Prostate gland (tissue), 2 donors: Measurements from ENCODE around the gene DLG2. TPM values are rescaled to one million over a fixed set of nuclear protein-coding genes. Genes with fewer than 3 reads are reported as not detected.

Experiments used
- DNase-seq: peaks from one replicate; pipeline ENCODE4 v3.0.0-alpha.2; 2019; ENCODE audit warnings: low spot score
- H3K27ac ChIP-seq, 2 donors: fragments of 200-600 bp; sonication (generic); 2 replicates each; pipeline ENCODE4 v1.5.1; 2017 to 2019
- H3K27me3 ChIP-seq: fragments of 200-600 bp; sonication (generic); replicated peaks from 2 replicates; pipeline ENCODE4 v1.5.1; 2019; ENCODE audit not compliant: insufficient read depth
- H3K36me3 ChIP-seq, 2 donors: fragments of 200-600 bp; sonication (generic); 1 replicate in 1 of 2; 2 replicates in 1 of 2; pipeline versions ENCODE4 v1.5.1 to v1.8.1; 2017 to 2019
- H3K4me1 ChIP-seq: fragments of 200-600 bp; sonication (generic); replicated peaks from 2 replicates; pipeline ENCODE4 v1.5.1; 2019
- H3K4me3 ChIP-seq, 2 donors: fragments of 200-600 bp; sonication (generic); 2 replicates each; pipeline ENCODE4 v1.5.1; 2017 to 2019
- H3K9me3 ChIP-seq: fragments of 200-600 bp; sonication (generic); 2 replicates; pipeline ENCODE4 v1.5.1; 2017
- POLR2A ChIP-seq: fragments of 450-650 bp; IDR thresholded peaks from one replicate; pipeline ENCODE4 v1.6.1; 2016; ENCODE audit warnings: antibody characterized with exemption, mild to moderate bottlenecking
- POLR2AphosphoS5 ChIP-seq: sonication (generic); formaldehyde crosslinking; IDR thresholded peaks from one replicate; pipeline ENCODE4 v1.6.1; 2017; ENCODE audit warnings: antibody characterized with exemption
- WGBS: methylation state at CpG from one replicate; pipeline ENCODE4 v1.1.5; 2018; 5-methylcytosine and 5-hydroxymethylcytosine counted together
- intact Hi-C: fragments of 100-400 bp; cut with DNase I; formaldehyde crosslinking; loops from one replicate; pipeline ENCODE4 v1.14.2; 2022
- total RNA-seq, 2 donors: library from RNA; depleted of rRNA; stranded (reverse); fragments of >200 nt; gene quantifications; one replicate each; pipeline ENCODE4 v1.1.0, GENCODE V29; 2016
- TF ChIP-seq, protein P1 (sequence below), 4 experiments: fragments of 200-600 bp in 2 of 4; fragments of 450-650 bp in 2 of 4; sonication (generic) in 2 of 4; IDR thresholded peaks; 1 replicate in 3 of 4; 2 replicates in 1 of 4; pipeline ENCODE4 v1.5.1; 2016 to 2019; ENCODE audit warnings: antibody characterized with exemption in 4 of 4, mild to moderate bottlenecking in 2 of 4, moderate library complexity in 2 of 4

The DLG2 gene
- total RNA-seq, 2 donors from 2014 or later, result 9.8 to 16.2 TPM

GRCh38 chr11:84969103-84969502, 658.0 kb downstream of the DLG2 start:
- H3K36me3 ChIP-seq, result no peaks in the 10 kb centered on the region
- no peaks in the 10 kb centered on the region for H3K9me3 ChIP-seq
- WGBS, result 63% methylated on average over 2 of the region's 2 CpGs
- no peaks in the 10 kb centered on the region for H3K4me1 ChIP-seq
- H3K4me3 ChIP-seq, result no peak overlapping the region
- no peaks in the 10 kb centered on the region for H3K27me3 ChIP-seq
- no peak for DNase-seq
- intact Hi-C loops, result no loop called here
- TF ChIP-seq, protein P1, sequence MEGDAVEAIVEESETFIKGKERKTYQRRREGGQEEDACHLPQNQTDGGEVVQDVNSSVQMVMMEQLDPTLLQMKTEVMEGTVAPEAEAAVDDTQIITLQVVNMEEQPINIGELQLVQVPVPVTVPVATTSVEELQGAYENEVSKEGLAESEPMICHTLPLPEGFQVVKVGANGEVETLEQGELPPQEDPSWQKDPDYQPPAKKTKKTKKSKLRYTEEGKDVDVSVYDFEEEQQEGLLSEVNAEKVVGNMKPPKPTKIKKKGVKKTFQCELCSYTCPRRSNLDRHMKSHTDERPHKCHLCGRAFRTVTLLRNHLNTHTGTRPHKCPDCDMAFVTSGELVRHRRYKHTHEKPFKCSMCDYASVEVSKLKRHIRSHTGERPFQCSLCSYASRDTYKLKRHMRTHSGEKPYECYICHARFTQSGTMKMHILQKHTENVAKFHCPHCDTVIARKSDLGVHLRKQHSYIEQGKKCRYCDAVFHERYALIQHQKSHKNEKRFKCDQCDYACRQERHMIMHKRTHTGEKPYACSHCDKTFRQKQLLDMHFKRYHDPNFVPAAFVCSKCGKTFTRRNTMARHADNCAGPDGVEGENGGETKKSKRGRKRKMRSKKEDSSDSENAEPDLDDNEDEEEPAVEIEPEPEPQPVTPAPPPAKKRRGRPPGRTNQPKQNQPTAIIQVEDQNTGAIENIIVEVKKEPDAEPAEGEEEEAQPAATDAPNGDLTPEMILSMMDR (IDR thresholded peaks at IDR 0.05), result no peak
- TF ChIP-seq POLR2AphosphoS5 (no peak), POLR2A (no peak)
- H3K27ac ChIP-seq, result no peak overlapping the region

GRCh38 chr11:84965484-84965883, 661.7 kb downstream of the DLG2 start:
- H3K4me1 ChIP-seq, result no peaks in the 10 kb centered on the region
- no peak for DNase-seq
- H3K9me3 ChIP-seq, result no peaks in the 10 kb centered on the region
- H3K27me3 ChIP-seq, result no peaks in the 10 kb centered on the region
- H3K36me3 ChIP-seq, result no peaks in the 10 kb centered on the region
- H3K4me3 ChIP-seq, result no peak overlapping the region
- WGBS, result 39% methylated on average over 4 of the region's 4 CpGs
- intact Hi-C loops, result no loop called here
- H3K27ac ChIP-seq, result no peak overlapping the region
- TF ChIP-seq POLR2AphosphoS5 (no peak), POLR2A (no peak)
- TF ChIP-seq, protein P1 (IDR thresholded peaks at IDR 0.05), result no peak

- Histone ChIP-seq H3K36me3 (no peaks in the 10 kb centered on the region), H3K27me3 (no peaks in the 10 kb centered on the region), H3K4me1 (no peaks in the 10 kb centered on the region), H3K27ac (no peak overlapping the region), H3K9me3 (no peaks in the 10 kb centered on the region), H3K4me3 (no peak overlapping the region)
- no peak for DNase-seq
- intact Hi-C loops, result no loop called here
- 81% methylated on average over 1 of the region's 1 CpG for WGBS
- TF ChIP-seq POLR2AphosphoS5 (no peak), POLR2A (no peak)
- TF ChIP-seq, protein P1 (IDR thresholded peaks at IDR 0.05), result no peak
These were observed 663.9 kb downstream of the DLG2 start for GRCh38 chr11:84963240-84963639.

- WGBS, result 76% methylated on average over 5 of the region's 5 CpGs
- intact Hi-C loops, result no loop called here
These were observed 665.1 kb downstream of the DLG2 start for GRCh38 chr11:84962018-84962417.

GRCh38 chr11:84958295-84958694, 668.8 kb downstream of the DLG2 start:
- no peak for DNase-seq
- H3K27me3 ChIP-seq, result no peaks in the 10 kb centered on the region
- H3K4me1 ChIP-seq, result no peaks in the 10 kb centered on the region
- no peak overlapping the region for H3K4me3 ChIP-seq
- H3K9me3 ChIP-seq, result no peaks in the 10 kb centered on the region
- H3K27ac ChIP-seq, result no peak overlapping the region
- intact Hi-C loops, result no loop called here
- TF ChIP-seq POLR2A (no peak), POLR2AphosphoS5 (peak; percentile 30)
- TF ChIP-seq, protein P1 (IDR thresholded peaks at IDR 0.05), result no peak
- 37% methylated on average over 2 of the region's 2 CpGs for WGBS
- no peaks in the 10 kb centered on the region for H3K36me3 ChIP-seq

More at GRCh38 chr11:84962018-84962417, 665.1 kb downstream of the DLG2 start:
- Histone ChIP-seq H3K9me3 (no peaks in the 10 kb centered on the region), H3K27ac (no peak overlapping the region), H3K27me3 (no peaks in the 10 kb centered on the region), H3K36me3 (no peaks in the 10 kb centered on the region), H3K4me3 (no peak overlapping the region), H3K4me1 (no peaks in the 10 kb centered on the region)
- no peak for DNase-seq
- TF ChIP-seq POLR2AphosphoS5 (no peak), POLR2A (no peak)
- TF ChIP-seq, protein P1 (IDR thresholded peaks at IDR 0.05), result no peak
